Tibial artery (tissue), 4 donors: Measurements from ENCODE around the gene CACNA1I.
A peak's percentile ranks its signal among the peaks of the same experiment; 100 is the strongest.

Experiments used
- DNase-seq, 2 donors: peaks; one replicate each; pipeline ENCODE4 v3.0.0-alpha.2; 2019
- H3K27ac ChIP-seq, 2 donors: fragments of 200-600 bp; sonication (generic) in 1 of 2; 1 replicate in 1 of 2; 2 replicates in 1 of 2; pipeline ENCODE4 v1.5.1; 2018 to 2019; ENCODE audit warnings: mild to moderate bottlenecking in 1 of 2
- H3K27me3 ChIP-seq, 2 donors: fragments of 200-600 bp; sonication (generic) in 1 of 2; one replicate each; pipeline versions ENCODE4 v1.5.1 to v1.6.0; 2016 to 2019
- H3K36me3 ChIP-seq, 3 donors: fragments of 200-600 bp; sonication (generic) in 2 of 3; one replicate each; pipeline ENCODE4 v1.5.1; 2016 to 2019; ENCODE audit warnings: mild to moderate bottlenecking in 2 of 3
- H3K4me1 ChIP-seq, 4 donors: fragments of 200-600 bp; sonication (generic) in 2 of 4; 1 replicate in 3 of 4; 2 replicates in 1 of 4; pipeline ENCODE4 v1.5.1; 2016 to 2019
- H3K4me3 ChIP-seq, 2 donors: fragments of 200-600 bp; sonication (generic) in 1 of 2; 1 replicate in 1 of 2; 2 replicates in 1 of 2; pipeline ENCODE4 v1.5.1; 2018 to 2019; ENCODE audit warnings: mild to moderate bottlenecking in 2 of 2
- H3K9me3 ChIP-seq, 3 donors: fragments of 200-600 bp; sonication (generic) in 1 of 3; one replicate each; pipeline ENCODE4 v1.5.1; 2016 to 2019
- CTCF ChIP-seq, 2 experiments: fragments of 200-600 bp in 1 of 2; fragments of 450-650 bp in 1 of 2; IDR thresholded peaks; one replicate each; pipeline ENCODE4 v1.5.1; 2017 to 2019; ENCODE audit warnings: antibody characterized with exemption in 2 of 2, mild to moderate bottlenecking in 1 of 2, moderate library complexity in 1 of 2
- intact Hi-C: fragments of 100-400 bp; cut with DNase I; formaldehyde crosslinking; loops from one replicate; pipeline ENCODE4 v1.15.0; 2023; ENCODE audit warnings: low total_unique reads

Gene CACNA1I

DNA sequence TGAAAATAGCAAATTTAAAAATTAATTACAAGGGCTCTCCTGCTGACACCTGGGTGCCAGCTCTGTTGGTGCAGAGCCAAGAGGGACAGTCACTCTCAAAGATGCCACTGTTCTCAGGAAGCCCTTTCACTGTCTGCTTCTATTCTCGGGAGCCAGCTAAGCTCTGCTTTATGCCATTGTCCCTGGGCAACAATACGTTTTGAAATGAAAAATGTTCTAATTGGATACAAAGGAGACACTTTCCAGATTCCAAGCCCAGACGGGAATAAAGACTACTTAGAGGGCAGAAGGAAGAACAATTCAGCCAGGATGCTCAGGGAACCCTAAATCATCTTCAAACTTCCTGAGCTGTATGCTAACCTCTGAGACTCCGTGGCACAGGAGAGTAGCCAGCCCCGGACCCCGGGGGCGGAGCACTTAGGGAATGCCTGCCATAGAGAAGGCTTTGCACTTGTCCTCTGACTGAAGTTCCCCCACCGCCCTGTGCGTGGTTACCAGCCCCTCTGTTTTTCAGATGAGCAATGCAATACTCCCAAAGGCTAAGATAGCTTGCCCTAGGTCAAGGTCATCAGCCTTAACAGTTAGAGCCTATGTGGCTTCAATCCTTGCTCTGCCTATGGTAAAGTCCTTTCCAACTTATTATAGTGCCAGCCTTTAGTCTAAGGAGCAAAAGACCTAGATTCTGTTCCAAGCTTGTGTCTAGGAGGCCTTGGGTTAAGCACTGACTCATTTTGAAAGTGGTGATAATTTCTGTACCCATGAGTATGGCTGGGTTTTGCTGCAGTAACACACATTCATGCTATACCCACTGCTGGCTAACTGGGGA, 150.9 kb downstream of the CACNA1I start:
- Histone ChIP-seq H3K9me3 (no peaks in the 10 kb centered on the region), H3K4me1 (no peaks in the 10 kb centered on the region), H3K4me3 (no peak overlapping the region), H3K36me3 (no peaks in the 10 kb centered on the region), H3K27ac (no peak overlapping the region), H3K27me3 (peaks cover 0 to 49% of the 10 kb centered on the region in 2 donors)
- DNase-seq, result peak in 1 of 2 donors; percentile 44
- no peak for TF ChIP-seq CTCF (IDR thresholded peaks at IDR 0.05)
- intact Hi-C loops, result no loop called here

GRCh38 chr22:39722032-39722325, 151.4 kb downstream of the CACNA1I start:
- peak in 1 of 2 donors; percentile 24 for DNase-seq

DNA sequence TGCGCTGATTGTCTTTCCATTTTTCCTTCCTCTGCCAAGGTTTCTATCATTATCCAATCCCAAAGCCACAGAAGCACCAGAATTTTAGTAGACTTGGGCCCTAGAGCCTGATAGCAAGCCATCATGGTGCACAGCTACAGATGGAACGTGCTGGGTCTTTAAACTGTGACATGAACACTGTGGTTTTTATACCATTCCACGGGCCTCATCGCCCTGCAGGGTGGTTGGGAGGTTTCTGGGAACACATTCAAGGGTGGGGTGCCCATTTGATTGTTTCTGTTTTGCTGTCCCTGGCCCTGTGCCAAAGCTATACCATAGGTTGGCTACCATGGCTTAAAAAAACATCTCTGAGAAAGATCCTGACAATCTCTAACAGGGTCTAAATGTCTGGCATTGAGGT, 151.9 kb downstream of the CACNA1I start:
- Histone ChIP-seq H3K4me1 (no peaks in the 10 kb centered on the region), H3K9me3 (no peaks in the 10 kb centered on the region), H3K27ac (no peak overlapping the region), H3K27me3 (peaks cover 0 to 53% of the 10 kb centered on the region in 2 donors), H3K4me3 (no peak overlapping the region), H3K36me3 (no peaks in the 10 kb centered on the region)
- TF ChIP-seq CTCF (IDR thresholded peaks at IDR 0.05), result no peak
- intact Hi-C loops, result no loop called here
- peak in 1 of 2 donors; percentile 20 for DNase-seq

More at GRCh38 chr22:39722032-39722325, 151.4 kb downstream of the CACNA1I start:
- intact Hi-C loops, result no loop called here
- no peak overlapping the region for H3K4me3 ChIP-seq
- H3K4me1 ChIP-seq, result no peaks in the 10 kb centered on the region
- H3K27ac ChIP-seq, result no peak overlapping the region
- no peaks in the 10 kb centered on the region for H3K9me3 ChIP-seq
- H3K27me3 ChIP-seq, result peaks cover 0 to 54% of the 10 kb centered on the region in 2 donors
- H3K36me3 ChIP-seq, result no peaks in the 10 kb centered on the region
- TF ChIP-seq CTCF (IDR thresholded peaks at IDR 0.05), result no peak

GRCh38 chr22:39723463-39723862, 152.9 kb downstream of the CACNA1I start:
- Histone ChIP-seq H3K4me3 (no peak overlapping the region), H3K27me3 (peaks cover 0 to 50% of the 10 kb centered on the region in 2 donors), H3K9me3 (no peaks in the 10 kb centered on the region), H3K27ac (no peak overlapping the region), H3K36me3 (no peaks in the 10 kb centered on the region), H3K4me1 (no peaks in the 10 kb centered on the region)
- TF ChIP-seq CTCF (IDR thresholded peaks at IDR 0.05), result no peak
- DNase-seq, result peak in 1 of 2 donors; percentile 51
- intact Hi-C loops, result no loop called here

DNA sequence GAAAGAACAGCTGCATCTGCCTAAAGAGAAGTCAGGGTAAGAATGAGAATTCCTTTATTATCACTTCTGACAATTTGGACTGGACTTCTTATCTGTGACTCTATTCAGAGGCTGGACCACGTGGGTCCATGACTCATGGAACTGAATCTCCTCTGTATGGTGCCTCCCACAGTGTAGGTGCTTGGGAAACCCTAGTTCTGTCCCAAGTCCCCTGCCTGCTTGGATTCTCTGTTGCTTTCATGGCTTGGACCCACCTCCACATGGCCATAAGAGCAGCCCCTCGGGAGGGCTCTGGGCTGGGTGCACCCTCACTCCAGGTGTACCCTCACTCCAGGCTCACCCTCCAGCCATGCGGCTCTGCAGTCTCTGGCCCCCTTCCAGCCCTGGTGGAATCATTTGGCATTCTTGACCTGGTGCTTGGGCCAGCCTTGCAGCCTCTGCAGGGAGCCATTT, 153.4 kb downstream of the CACNA1I start:
- H3K4me3 ChIP-seq, result no peak overlapping the region

More for the DNA sequence above, 153.4 kb downstream of the CACNA1I start:
- TF ChIP-seq CTCF (IDR thresholded peaks at IDR 0.05), result no peak
- intact Hi-C loops, result no loop called here
- H3K9me3 ChIP-seq, result no peaks in the 10 kb centered on the region
- no peaks in the 10 kb centered on the region for H3K4me1 ChIP-seq
- peak in 1 of 2 donors; percentile 49 for DNase-seq
- H3K36me3 ChIP-seq, result no peaks in the 10 kb centered on the region
- H3K27me3 ChIP-seq, result peaks cover 0 to 51% of the 10 kb centered on the region in 2 donors
- no peak overlapping the region for H3K27ac ChIP-seq
